Kidney epithelial cell (primary cell): ENCODE results near the gene PAGE2. TPM values are rescaled to one million over a fixed set of nuclear protein-coding genes. Genes with fewer than 3 reads are reported as not detected.
"Not testable (repeated sequence)": the region's sequence is repeated elsewhere in the genome, so short reads cannot be mapped to it uniquely, and the experiment has no call there.

ENCODE experiments used
- DNase-seq: peaks from one replicate; pipeline ENCODE4 v3.0.0-alpha.2; 2010; ENCODE audit warnings: low read depth
- H3K27me3 ChIP-seq: 2 replicates; pipeline ENCODE4 v1.6.0; 2011; ENCODE audit warnings: low read length; ENCODE audit not compliant: control insufficient read depth, insufficient read depth
- H3K36me3 ChIP-seq: 2 replicates; pipeline ENCODE4 v1.5.1; 2011; ENCODE audit warnings: low read length; ENCODE audit not compliant: control insufficient read depth, insufficient read depth
- H3K4me3 ChIP-seq: 2 replicates; pipeline ENCODE4 v1.5.1; 2011; ENCODE audit warnings: low read depth, mild to moderate bottlenecking, control low read depth, low read length
- CTCF ChIP-seq: IDR thresholded peaks from 2 replicates; pipeline ENCODE4 v1.5.1; 2011; ENCODE audit warnings: mild to moderate bottlenecking, moderate library complexity, low read length, control low read depth, inconsistent platforms; ENCODE audit not compliant: insufficient read depth, poor library complexity, severe bottlenecking
- total RNA-seq: library from RNA; depleted of rRNA; stranded (reverse); fragments of >200 nt; gene quantifications from 2 replicates; pipeline ENCODE4 v1.2.3, GENCODE V29; 2015

Gene PAGE2
- total RNA-seq, 1 donor from 2014 or later: not detected

- DNase-seq: no peak
- Histone ChIP-seq H3K27me3 (no peaks in the 10 kb centered on the region), H3K4me3 (no peak overlapping the region), H3K36me3 (no peaks in the 10 kb centered on the region)
- no peak for TF ChIP-seq CTCF
These were observed 19.1 kb downstream of the PAGE2 start for GRCh38 chrX:55107911-55108310.

- no peaks in the 10 kb centered on the region for H3K36me3 ChIP-seq
- no peaks in the 10 kb centered on the region for H3K27me3 ChIP-seq
- TF ChIP-seq CTCF: no peak
- no peak for DNase-seq
- no peak overlapping the region for H3K4me3 ChIP-seq
These were observed 20.5 kb downstream of the PAGE2 start for GRCh38 chrX:55109306-55109705.

GRCh38 chrX:55111578-55112254 lies 22.9 kb downstream of the PAGE2 start:
- Histone ChIP-seq H3K4me3 (no peak overlapping the region), H3K27me3 (no peaks in the 10 kb centered on the region), H3K36me3 (no peaks in the 10 kb centered on the region)
- TF ChIP-seq CTCF: no peak
- no peak for DNase-seq

GRCh38 chrX:55116589-55116988 lies 27.8 kb downstream of the PAGE2 start:
- H3K4me3 ChIP-seq, DNase-seq, H3K36me3 ChIP-seq, H3K27me3 ChIP-seq: not testable (repeated sequence)

- DNase-seq: no peak
- H3K4me3 ChIP-seq: no peak overlapping the region
- no peaks in the 10 kb centered on the region for H3K36me3 ChIP-seq
- no peaks in the 10 kb centered on the region for H3K27me3 ChIP-seq
- no peak for TF ChIP-seq CTCF
These were observed 29.8 kb downstream of the PAGE2 start for GRCh38 chrX:55118574-55118973.

GRCh38 chrX:55119271-55119670 lies 30.5 kb downstream of the PAGE2 start:
- Histone ChIP-seq H3K36me3 (no peaks in the 10 kb centered on the region), H3K27me3 (no peaks in the 10 kb centered on the region), H3K4me3 (no peak overlapping the region)
- no peak for TF ChIP-seq CTCF
- no peak for DNase-seq
